GM18907 (cell line): ENCODE results near the gene FOXF2.
"Not testable (repeated sequence)": the region's sequence is repeated elsewhere in the genome, so short reads cannot be mapped to it uniquely, and the experiment has no call there.

Source experiments
- ATAC-seq: cut with Tn5 transposase; IDR thresholded peaks from one replicate; pipeline ENCODE4 v1.9.1; 2021; ENCODE audit warnings: mild to moderate bottlenecking, moderate library complexity; ENCODE audit not compliant: unreplicated experiment

Gene FOXF2

GRCh38 chr6:1389369-1390132 is at the start of gene FOXF2:
TSS of gene FOXF2 (plus strand) at chr6:1389576. CDS start at chr6:1389948, 372 bp downstream.
- ATAC-seq, result no peak

GRCh38 chr6:1346101-1346500 is 43.3 kb upstream of the FOXF2 start:
- no peak for ATAC-seq

- no peak for ATAC-seq
These were observed 42.8 kb upstream of the FOXF2 start for GRCh38 chr6:1346558-1347091.

- no peak for ATAC-seq
These were observed 42.2 kb upstream of the FOXF2 start for GRCh38 chr6:1347161-1347560.

GRCh38 chr6:1348675-1349074 is 40.7 kb upstream of the FOXF2 start:
- no peak for ATAC-seq

- ATAC-seq, result no peak
These were observed 39.7 kb upstream of the FOXF2 start for GRCh38 chr6:1349655-1350054.

- ATAC-seq, result no peak
These were observed 37.9 kb upstream of the FOXF2 start for GRCh38 chr6:1351381-1352008.

- ATAC-seq, result not testable (repeated sequence)
These were observed 34.3 kb upstream of the FOXF2 start for GRCh38 chr6:1355068-1355467.

- ATAC-seq, result not testable (repeated sequence)
These were observed 27.7 kb upstream of the FOXF2 start for GRCh38 chr6:1361717-1362116.

GRCh38 chr6:1362643-1363042 is 26.7 kb upstream of the FOXF2 start:
- no peak for ATAC-seq

- no peak for ATAC-seq
These were observed 26.1 kb upstream of the FOXF2 start for GRCh38 chr6:1363298-1363697.

- no peak for ATAC-seq
These were observed 25.4 kb upstream of the FOXF2 start for GRCh38 chr6:1363729-1364572.

GRCh38 chr6:1364791-1365190 is 24.6 kb upstream of the FOXF2 start:
- no peak for ATAC-seq

- no peak for ATAC-seq
These were observed 23.7 kb upstream of the FOXF2 start for GRCh38 chr6:1365686-1366085.

- ATAC-seq, result no peak
These were observed 21.6 kb upstream of the FOXF2 start for GRCh38 chr6:1367771-1368170.

GRCh38 chr6:1368940-1369339 is 20.4 kb upstream of the FOXF2 start:
- no peak for ATAC-seq

- not testable (repeated sequence) for ATAC-seq
These were observed 19.7 kb upstream of the FOXF2 start for GRCh38 chr6:1369695-1370094.

GRCh38 chr6:1371933-1372332 is 17.4 kb upstream of the FOXF2 start:
- no peak for ATAC-seq

GRCh38 chr6:1372690-1373089 is 16.7 kb upstream of the FOXF2 start:
- no peak for ATAC-seq

- ATAC-seq, result no peak
These were observed 12.7 kb upstream of the FOXF2 start for GRCh38 chr6:1376653-1377052.

GRCh38 chr6:1377526-1377925 is 11.8 kb upstream of the FOXF2 start:
- ATAC-seq, result no peak
